Activated CD8-positive, alpha-beta T cell treated with anti-CD3 and anti-CD28 coated beads for 36 hours (primary cell): ENCODE measurements around the gene GEMIN5. TPM values are rescaled to one million over a fixed set of nuclear protein-coding genes. Genes with fewer than 3 reads are reported as not detected.

Experiments used
- ATAC-seq: fragments of 200-7000 bp; cut with Tn5 transposase; one replicate; pipeline ENCODE4 v1.10.0; 2021; ENCODE audit warnings: mild to moderate bottlenecking, moderate library complexity
- CTCF ChIA-PET: fragments of 350-600 bp; sonication (Branson Sonifier 250); formaldehyde crosslinking; loops from one replicate; lab custom pipeline; 2021; ENCODE audit warnings: antibody characterized with exemption; lab: Charles Lee
- POLR2A ChIA-PET: fragments of 350-600 bp; sonication (Branson Sonifier 250); formaldehyde crosslinking; loops from one replicate; lab custom pipeline; 2021; ENCODE audit warnings: antibody characterized with exemption; lab: Charles Lee
- DNase-seq: peaks from one replicate; pipeline ENCODE4 v3.0.0-alpha.2; 2020
- H3K27ac Mint-ChIP-seq: one replicate; pipeline ENCODE4 v1.8.0; 2021; ENCODE audit warnings: mild to moderate bottlenecking, mixed read lengths
- H3K27me3 Mint-ChIP-seq: one replicate; pipeline ENCODE4 v1.8.0; 2021; ENCODE audit warnings: mixed read lengths
- H3K36me3 Mint-ChIP-seq: one replicate; pipeline ENCODE4 v1.8.0; 2021; ENCODE audit warnings: low read depth, mixed read lengths
- H3K4me1 Mint-ChIP-seq: one replicate; pipeline ENCODE4 v1.8.0; 2021; ENCODE audit warnings: low read depth, mixed read lengths
- H3K4me3 Mint-ChIP-seq: one replicate; pipeline ENCODE4 v1.8.0; 2021; ENCODE audit warnings: mild to moderate bottlenecking, moderate library complexity, mixed read lengths
- H3K9me3 Mint-ChIP-seq: one replicate; pipeline ENCODE4 v1.8.0; 2021; ENCODE audit warnings: mixed read lengths
- intact Hi-C: fragments of 100-400 bp; cut with micrococcal nuclease; formaldehyde crosslinking; loops from one replicate; pipeline ENCODE4 v1.10.0; 2022
- total RNA-seq, 2 experiments: library from RNA; stranded (reverse); gene quantifications; one replicate each; pipeline ENCODE4 v1.2.3, GENCODE V29; 2021
- TF ChIP-seq, protein P1 (sequence below): fragments of 200-600 bp; IDR thresholded peaks from one replicate; pipeline ENCODE4 v1.8.0; 2022; ENCODE audit warnings: antibody characterized with exemption, mild to moderate bottlenecking

GEMIN5 gene
- total RNA-seq, 2 experiments from 2014 or later = 32.1 to 33.0 TPM

DNA sequence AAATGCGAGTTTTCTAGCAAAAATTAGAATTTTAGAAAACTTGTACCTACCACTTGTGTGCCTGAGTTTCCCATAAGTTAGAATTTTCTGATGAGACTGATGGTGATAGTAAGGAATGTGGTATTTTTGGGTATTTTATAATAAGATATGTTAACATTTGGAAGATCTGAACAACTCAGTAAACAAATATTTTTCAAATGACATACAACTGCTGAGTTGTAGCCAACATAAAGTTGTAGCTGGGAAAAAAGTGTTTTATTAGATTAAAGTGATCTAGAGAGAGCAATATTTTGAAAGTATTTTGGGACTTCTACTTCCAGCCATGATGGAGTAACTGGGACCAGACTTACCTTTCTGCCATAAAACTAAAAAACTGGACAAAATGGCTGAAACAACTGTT lies 37.9 kb downstream of the GEMIN5 start:
- intact Hi-C loops = no loop called here
- CTCF ChIA-PET = no interaction called here
- POLR2A ChIA-PET = no interaction called here
- Mint-ChIP-seq H3K36me3 (peaks cover 51% of the 10 kb centered on the region), H3K4me3 (no peak overlapping the region), H3K9me3 (no peaks in the 10 kb centered on the region), H3K27ac (no peak overlapping the region), H3K4me1 (no peaks in the 10 kb centered on the region), H3K27me3 (no peaks in the 10 kb centered on the region)
- no peak for DNase-seq
- TF ChIP-seq, protein P1, sequence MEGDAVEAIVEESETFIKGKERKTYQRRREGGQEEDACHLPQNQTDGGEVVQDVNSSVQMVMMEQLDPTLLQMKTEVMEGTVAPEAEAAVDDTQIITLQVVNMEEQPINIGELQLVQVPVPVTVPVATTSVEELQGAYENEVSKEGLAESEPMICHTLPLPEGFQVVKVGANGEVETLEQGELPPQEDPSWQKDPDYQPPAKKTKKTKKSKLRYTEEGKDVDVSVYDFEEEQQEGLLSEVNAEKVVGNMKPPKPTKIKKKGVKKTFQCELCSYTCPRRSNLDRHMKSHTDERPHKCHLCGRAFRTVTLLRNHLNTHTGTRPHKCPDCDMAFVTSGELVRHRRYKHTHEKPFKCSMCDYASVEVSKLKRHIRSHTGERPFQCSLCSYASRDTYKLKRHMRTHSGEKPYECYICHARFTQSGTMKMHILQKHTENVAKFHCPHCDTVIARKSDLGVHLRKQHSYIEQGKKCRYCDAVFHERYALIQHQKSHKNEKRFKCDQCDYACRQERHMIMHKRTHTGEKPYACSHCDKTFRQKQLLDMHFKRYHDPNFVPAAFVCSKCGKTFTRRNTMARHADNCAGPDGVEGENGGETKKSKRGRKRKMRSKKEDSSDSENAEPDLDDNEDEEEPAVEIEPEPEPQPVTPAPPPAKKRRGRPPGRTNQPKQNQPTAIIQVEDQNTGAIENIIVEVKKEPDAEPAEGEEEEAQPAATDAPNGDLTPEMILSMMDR = no peak
- no peak for ATAC-seq

GRCh38 chr5:154899151-154899816 lies 38.7 kb downstream of the GEMIN5 start:
- CTCF ChIA-PET = no interaction called here
- no peak for ATAC-seq
- POLR2A ChIA-PET = no interaction called here
- Mint-ChIP-seq H3K27ac (no peak overlapping the region), H3K36me3 (peaks cover 47% of the 10 kb centered on the region), H3K4me3 (no peak overlapping the region), H3K9me3 (no peaks in the 10 kb centered on the region), H3K27me3 (no peaks in the 10 kb centered on the region), H3K4me1 (no peaks in the 10 kb centered on the region)
- TF ChIP-seq, protein P1 = no peak
- intact Hi-C loops = no loop called here
- DNase-seq = no peak

GRCh38 chr5:154898210-154898609 lies 39.8 kb downstream of the GEMIN5 start:
- CTCF ChIA-PET = no interaction called here
- DNase-seq = no peak
- POLR2A ChIA-PET = no interaction called here
- no peaks in the 10 kb centered on the region for H3K27me3 Mint-ChIP-seq
- no peaks in the 10 kb centered on the region for H3K4me1 Mint-ChIP-seq
- TF ChIP-seq, protein P1 = no peak
- no peak overlapping the region for H3K27ac Mint-ChIP-seq
- H3K4me3 Mint-ChIP-seq = no peak overlapping the region
- H3K36me3 Mint-ChIP-seq = peaks cover 51% of the 10 kb centered on the region
- ATAC-seq = no peak
- no peaks in the 10 kb centered on the region for H3K9me3 Mint-ChIP-seq
- intact Hi-C loops = no loop called here

DNA sequence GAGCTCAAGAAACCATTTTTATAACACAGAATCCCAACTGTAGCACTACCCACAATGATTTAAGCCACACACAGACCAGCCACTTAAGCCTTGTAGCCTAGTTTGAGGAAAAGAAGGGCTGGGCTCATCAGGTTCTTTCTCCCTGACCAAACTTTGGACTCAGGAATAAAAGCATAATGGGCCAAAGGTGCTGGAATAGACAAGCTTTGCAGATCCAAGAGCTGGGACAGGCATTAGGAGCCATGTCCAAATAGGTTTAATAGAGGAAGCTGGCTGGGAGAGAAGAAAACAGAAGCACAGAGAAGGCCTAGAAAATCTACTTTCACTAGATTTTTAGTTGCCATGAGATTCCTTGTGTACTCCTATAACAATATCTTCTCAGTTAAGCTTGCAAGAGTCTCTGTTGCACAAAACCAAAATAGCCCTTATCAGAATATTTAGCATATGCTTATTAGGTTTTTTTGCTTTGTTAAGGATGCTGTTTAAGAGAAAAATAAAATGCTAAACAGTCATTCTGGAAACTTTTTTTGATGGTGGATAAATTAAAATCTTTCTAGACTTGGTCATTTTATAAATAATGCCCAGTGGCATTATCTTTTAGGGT lies 41.3 kb downstream of the GEMIN5 start:
- Mint-ChIP-seq H3K9me3 (no peaks in the 10 kb centered on the region), H3K4me1 (no peaks in the 10 kb centered on the region), H3K36me3 (peaks cover 45% of the 10 kb centered on the region), H3K27me3 (no peaks in the 10 kb centered on the region), H3K27ac (no peak overlapping the region), H3K4me3 (no peak overlapping the region)
- intact Hi-C loops = no loop called here
- CTCF ChIA-PET = interaction anchor here (1.5 kb wide), 1 partner anchor 9 kb away, joined by 6 read pairs; no protein-coding TSS in a partner anchor
- ATAC-seq (no peak), DNase-seq (no peak)
- POLR2A ChIA-PET = interaction anchor here (0.5 to 1.0 kb wide), 2 partner anchors 71 to 243 kb away, joined by 3 read pairs; no protein-coding TSS in a partner anchor
- TF ChIP-seq, protein P1 = no peak
